Astrocyte of the cerebellum (primary cell): ENCODE results near the gene PNLIPRP2.

Experiments
- DNase-seq: peaks from one replicate; pipeline ENCODE4 v3.0.0-alpha.2; 2011; ENCODE audit warnings: low read depth
- H3K4me3 ChIP-seq: 2 replicates; pipeline ENCODE4 v1.5.1; 2011; ENCODE audit warnings: mild to moderate bottlenecking, low read depth, low read length, moderate library complexity
- in situ Hi-C: cut with HindIII; loops from 2 replicates; pipeline ENCODE4 v1.10.0; 2017; ENCODE audit warnings: low sequenced_read_pairs
- TF ChIP-seq, protein P1 (sequence below): IDR thresholded peaks from 2 replicates; pipeline ENCODE4 v1.5.1; 2012; ENCODE audit warnings: low read length, low read depth, moderate library complexity, mild to moderate bottlenecking; ENCODE audit errors: missing control alignments

The PNLIPRP2 gene

DNA sequence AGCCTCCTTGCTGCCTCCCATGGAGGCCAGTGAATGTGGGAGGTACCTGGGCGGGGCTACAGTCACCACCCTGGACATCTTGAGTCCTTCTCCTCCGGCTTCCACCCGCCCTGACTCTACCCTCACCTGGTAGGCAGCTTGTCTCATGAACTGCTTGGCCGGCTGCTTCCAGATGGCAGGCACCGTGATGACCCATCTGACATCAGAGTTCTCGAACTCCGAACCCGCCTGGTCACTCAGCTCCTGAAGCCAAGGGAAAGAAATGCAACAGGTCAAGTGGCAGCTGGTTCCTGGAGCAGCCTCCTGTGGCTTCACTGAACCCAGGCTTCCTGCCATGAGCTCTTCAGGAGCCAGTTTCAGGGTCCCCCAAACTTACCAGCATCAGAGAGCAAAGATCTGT is 71.5 kb downstream of the PNLIPRP2 start:
- H3K4me3 ChIP-seq = no peak overlapping the region
- in situ Hi-C loops = no loop called here
- TF ChIP-seq, protein P1, sequence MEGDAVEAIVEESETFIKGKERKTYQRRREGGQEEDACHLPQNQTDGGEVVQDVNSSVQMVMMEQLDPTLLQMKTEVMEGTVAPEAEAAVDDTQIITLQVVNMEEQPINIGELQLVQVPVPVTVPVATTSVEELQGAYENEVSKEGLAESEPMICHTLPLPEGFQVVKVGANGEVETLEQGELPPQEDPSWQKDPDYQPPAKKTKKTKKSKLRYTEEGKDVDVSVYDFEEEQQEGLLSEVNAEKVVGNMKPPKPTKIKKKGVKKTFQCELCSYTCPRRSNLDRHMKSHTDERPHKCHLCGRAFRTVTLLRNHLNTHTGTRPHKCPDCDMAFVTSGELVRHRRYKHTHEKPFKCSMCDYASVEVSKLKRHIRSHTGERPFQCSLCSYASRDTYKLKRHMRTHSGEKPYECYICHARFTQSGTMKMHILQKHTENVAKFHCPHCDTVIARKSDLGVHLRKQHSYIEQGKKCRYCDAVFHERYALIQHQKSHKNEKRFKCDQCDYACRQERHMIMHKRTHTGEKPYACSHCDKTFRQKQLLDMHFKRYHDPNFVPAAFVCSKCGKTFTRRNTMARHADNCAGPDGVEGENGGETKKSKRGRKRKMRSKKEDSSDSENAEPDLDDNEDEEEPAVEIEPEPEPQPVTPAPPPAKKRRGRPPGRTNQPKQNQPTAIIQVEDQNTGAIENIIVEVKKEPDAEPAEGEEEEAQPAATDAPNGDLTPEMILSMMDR = no peak
- DNase-seq = no peak

GRCh38 chr10:116694243-116694926 is 73.6 kb downstream of the PNLIPRP2 start:
- H3K4me3 ChIP-seq = no peak overlapping the region
- TF ChIP-seq, protein P1 = no peak
- DNase-seq = no peak
- in situ Hi-C loops = no loop called here
